Measurements from ENCODE around the gene DENND4B.

Gene DENND4B

GRCh38 chr1:153946622-153947241, at the start of gene DENND4B:
TSS of gene DENND4B (minus strand) at chr1:153946718. CDS start at chr1:153944374, 2,344 bp downstream.
- peak; percentile 50 for DNase-seq (ENCODE audit: extremely low read depth, low read depth)
- peak; percentile 84 for TF ChIP-seq CTCF (IDR thresholded peaks at IDR 0.05; ENCODE audit: low read depth, low read length)

GRCh38 chr1:153995640-153996039, 49.1 kb upstream of the DENND4B start:
- no peak for TF ChIP-seq CTCF (IDR thresholded peaks at IDR 0.05; ENCODE audit: low read depth, low read length)
- DNase-seq (ENCODE audit: extremely low read depth, low read depth): no peak

- DNase-seq (ENCODE audit: extremely low read depth, low read depth): no peak
- no peak for TF ChIP-seq CTCF (IDR thresholded peaks at IDR 0.05; ENCODE audit: low read depth, low read length)
Observed at GRCh38 chr1:153995202-153995601, 48.7 kb upstream of the DENND4B start.

GRCh38 chr1:153991806-153992205, 45.3 kb upstream of the DENND4B start:
- no peak for DNase-seq (ENCODE audit: extremely low read depth, low read depth)
- no peak for TF ChIP-seq CTCF (IDR thresholded peaks at IDR 0.05; ENCODE audit: low read depth, low read length)

GRCh38 chr1:153991151-153991630, 44.7 kb upstream of the DENND4B start:
- DNase-seq (ENCODE audit: extremely low read depth, low read depth): no peak
- TF ChIP-seq CTCF (IDR thresholded peaks at IDR 0.05; ENCODE audit: low read depth, low read length): no peak

- TF ChIP-seq CTCF (IDR thresholded peaks at IDR 0.05; ENCODE audit: low read depth, low read length): no peak
- peak; percentile 97 for DNase-seq (ENCODE audit: extremely low read depth, low read depth)
Observed at GRCh38 chr1:153990468-153991150, 44.1 kb upstream of the DENND4B start, which contains the start of gene RPS27. TSS of gene RPS27 (plus strand) at chr1:153990762. CDS start at chr1:153990797, 35 bp downstream.

GRCh38 chr1:153987621-153988020, 41.1 kb upstream of the DENND4B start:
- no peak for DNase-seq (ENCODE audit: extremely low read depth, low read depth)

More at GRCh38 chr1:153987621-153988020, 41.1 kb upstream of the DENND4B start:
- no peak for TF ChIP-seq CTCF (IDR thresholded peaks at IDR 0.05; ENCODE audit: low read depth, low read length)

Data from AG09319 (cell line).